ENCODE results near the gene PCDHGA6.
"Not testable (repeated sequence)": the region's sequence is repeated elsewhere in the genome, so short reads cannot be mapped to it uniquely, and the experiment has no call there.

The PCDHGA6 gene

GRCh38 chr5:141360685-141361084 lies 13.0 kb upstream of the PCDHGA6 start:
- FAIRE-seq: no peak

DNA sequence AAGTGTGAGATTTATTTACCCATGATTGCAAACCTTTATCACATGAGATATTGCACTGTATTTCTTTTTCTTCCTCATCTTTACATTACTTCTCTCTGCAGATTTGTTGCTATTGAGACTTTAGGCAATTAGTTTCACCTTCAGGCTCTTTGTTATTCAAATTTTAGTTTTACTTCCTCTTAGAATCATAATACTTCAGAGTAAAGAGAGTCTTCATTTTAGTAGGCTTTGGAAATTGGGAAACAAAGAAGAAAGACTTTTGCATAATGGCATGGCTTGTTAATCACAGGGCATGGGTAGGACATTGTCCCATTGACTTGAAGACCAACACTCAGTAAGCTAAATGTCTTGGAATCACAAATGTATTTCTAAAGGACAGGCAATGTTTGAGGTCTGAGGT lies 11.0 kb upstream of the PCDHGA6 start:
- FAIRE-seq: no peak

DNA sequence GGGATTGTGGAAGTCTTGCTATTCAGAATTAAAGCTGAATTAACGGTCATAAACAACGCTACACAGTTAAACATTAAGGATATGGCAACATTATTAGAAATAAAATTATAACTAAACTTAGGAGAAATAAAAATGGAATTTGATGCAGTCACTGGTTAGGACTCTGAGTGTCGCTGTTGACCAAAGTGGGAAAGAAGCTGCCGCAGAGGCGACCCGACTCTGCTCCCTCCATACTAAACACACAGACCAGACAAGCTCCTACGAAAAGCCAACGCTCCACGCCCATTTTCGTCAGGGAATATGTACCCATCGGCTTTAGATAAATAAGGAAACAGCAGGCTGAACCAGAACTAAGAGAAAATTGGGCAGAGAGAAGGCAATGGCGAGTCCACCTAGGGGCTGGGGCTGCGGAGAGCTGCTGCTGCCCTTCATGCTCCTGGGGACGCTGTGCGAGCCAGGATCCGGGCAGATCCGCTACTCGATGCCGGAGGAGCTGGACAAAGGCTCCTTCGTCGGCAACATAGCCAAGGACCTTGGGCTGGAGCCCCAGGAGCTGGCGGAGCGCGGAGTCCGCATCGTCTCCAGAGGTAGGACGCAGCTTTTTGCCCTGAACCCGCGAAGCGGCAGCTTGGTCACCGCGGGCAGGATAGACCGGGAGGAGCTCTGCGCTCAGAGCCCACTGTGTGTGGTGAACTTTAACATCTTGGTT lies 9.6 kb upstream of the PCDHGA6 start, which contains the start of gene PCDHGA5:
Gene PCDHGA5, plus strand, starts transcription at position 211 of the 709 bp plus-strand sequence. Its CDS starts 169 bp downstream, at position 380.
- FAIRE-seq: no peak

- FAIRE-seq: no peak
These were observed 7.4 kb upstream of the PCDHGA6 start for GRCh38 chr5:141366016-141366896.

DNA sequence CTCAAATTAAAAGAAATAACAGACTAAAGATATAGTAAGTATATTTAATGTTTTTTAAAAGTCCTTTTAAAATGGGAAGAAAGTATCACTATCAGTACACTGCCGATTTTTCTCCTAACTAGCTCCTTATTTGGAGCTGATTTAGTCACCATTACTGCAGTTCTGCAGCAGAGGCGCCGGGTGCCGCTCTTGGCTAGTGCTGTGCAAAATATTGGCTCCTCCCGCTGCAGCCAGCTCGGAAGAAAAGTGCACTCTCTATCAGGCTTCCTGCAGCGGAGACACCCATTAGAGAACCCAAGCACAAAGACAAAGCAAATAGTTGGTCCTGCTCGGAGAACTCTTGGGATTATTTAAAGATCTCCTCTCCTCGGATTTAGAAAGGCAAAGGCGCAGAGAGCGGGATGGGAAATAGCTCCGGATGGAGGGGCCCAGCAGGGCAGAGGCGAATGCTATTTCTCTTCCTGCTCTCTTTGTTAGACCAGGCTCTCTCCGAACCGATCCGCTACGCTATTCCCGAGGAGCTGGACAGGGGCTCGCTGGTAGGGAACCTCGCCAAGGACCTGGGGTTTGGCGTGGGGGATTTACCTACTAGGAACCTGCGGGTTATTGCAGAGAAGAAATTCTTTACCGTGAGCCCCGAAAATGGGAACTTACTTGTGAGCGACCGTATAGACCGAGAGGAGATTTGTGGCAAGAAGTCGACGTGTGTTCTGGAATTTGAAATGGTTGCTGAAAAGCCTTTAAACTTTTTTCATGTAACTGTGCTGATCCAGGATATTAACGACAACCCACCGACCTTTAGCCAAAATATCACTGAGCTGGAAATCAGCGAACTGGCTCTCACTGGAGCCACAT lies 3.5 kb upstream of the PCDHGA6 start, which contains the start of gene PCDHGB3:
Gene PCDHGB3, plus strand, starts transcription at position 249 of the 855 bp plus-strand sequence. Its CDS starts 153 bp downstream, at position 402.
- no peak for FAIRE-seq

GRCh38 chr5:141371572-141372475 lies 1.9 kb upstream of the PCDHGA6 start:
- FAIRE-seq: no peak

DNA sequence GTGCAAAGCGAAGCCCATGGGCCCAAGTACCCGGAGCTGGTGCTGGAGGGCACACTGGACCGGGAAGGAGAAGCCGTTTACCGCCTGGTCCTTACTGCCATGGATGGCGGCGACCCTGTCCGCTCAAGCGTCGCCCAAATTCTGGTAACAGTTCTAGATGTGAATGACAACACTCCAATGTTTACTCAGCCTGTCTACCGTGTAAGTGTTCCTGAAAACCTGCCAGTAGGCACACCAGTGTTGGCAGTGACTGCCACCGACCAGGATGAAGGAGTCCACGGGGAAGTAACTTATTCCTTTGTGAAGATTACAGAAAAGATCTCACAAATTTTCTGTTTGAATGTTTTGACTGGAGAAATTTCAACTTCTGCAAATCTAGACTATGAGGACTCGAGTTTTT lies 936 bp downstream of the PCDHGA6 start:
- FAIRE-seq: no peak

GRCh38 chr5:141375444-141376155 lies 1.9 kb downstream of the PCDHGA6 start:
- FAIRE-seq: not testable (repeated sequence)

DNA sequence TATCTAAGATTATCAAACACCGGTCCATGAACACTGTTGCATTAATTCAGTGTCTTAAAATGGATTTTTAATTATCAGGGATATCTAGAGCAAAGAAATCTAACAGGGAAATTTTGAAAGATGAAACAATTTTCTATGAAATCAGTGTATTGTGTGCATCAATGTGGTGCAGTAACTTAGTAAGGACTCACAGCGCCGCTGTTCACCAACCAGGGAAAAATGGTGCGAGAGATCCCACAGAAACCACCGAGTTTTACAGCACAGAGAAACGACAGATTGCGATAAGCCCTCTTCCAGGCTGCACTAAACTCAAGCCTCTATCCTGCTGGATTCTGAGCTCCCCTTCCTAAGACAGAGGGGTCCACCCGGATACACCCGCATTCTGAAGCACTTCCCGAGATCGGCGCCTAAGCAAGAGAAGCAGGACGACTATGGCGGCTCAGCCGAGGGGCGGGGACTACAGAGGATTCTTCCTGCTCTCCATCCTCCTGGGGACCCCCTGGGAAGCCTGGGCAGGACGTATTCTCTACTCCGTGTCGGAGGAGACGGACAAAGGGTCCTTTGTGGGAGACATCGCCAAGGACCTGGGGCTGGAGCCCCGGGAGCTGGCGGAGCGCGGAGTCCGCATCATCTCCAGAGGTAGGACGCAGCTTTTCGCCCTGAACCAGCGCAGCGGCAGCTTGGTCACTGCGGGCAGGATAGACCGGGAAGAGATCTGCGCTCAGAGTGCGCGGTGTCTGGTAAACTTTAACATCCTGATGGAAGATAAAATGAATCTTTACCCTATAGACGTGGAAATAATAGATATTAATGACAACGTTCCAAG lies 9.0 kb downstream of the PCDHGA6 start, which contains the start of gene PCDHGA7:
Gene PCDHGA7, plus strand, starts transcription at position 274 of the 826 bp plus-strand sequence. Its CDS starts 158 bp downstream, at position 432.
- no peak for FAIRE-seq

DNA sequence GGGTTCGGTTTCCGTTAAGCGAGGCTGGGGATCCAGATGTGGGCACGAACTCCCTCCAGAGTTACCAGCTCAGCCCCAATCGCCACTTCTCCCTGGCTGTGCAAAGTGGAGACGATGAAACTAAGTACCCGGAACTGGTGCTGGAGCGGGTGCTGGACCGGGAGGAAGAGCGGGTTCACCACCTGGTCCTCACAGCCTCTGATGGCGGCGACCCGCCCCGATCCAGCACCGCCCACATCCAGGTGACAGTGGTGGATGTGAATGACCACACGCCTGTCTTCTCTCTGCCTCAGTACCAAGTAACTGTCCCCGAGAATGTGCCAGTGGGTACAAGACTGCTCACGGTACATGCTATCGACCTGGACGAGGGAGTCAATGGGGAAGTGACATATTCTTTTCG lies 9.7 kb downstream of the PCDHGA6 start:
- FAIRE-seq: no peak

- FAIRE-seq: no peak
These were observed 11.0 kb downstream of the PCDHGA6 start for GRCh38 chr5:141384471-141385267.

- FAIRE-seq: not testable (repeated sequence)
These were observed 14.0 kb downstream of the PCDHGA6 start, which contains the start of gene PCDHGB4 for GRCh38 chr5:141387557-141388311. TSS of gene PCDHGB4 (plus strand) at chr5:141387698. CDS start at chr5:141387885, 187 bp downstream.

- no peak for FAIRE-seq
These were observed 15.0 kb downstream of the PCDHGA6 start for GRCh38 chr5:141388661-141389060.

- FAIRE-seq: no peak
These were observed 15.7 kb downstream of the PCDHGA6 start for GRCh38 chr5:141389153-141390042.

GRCh38 chr5:141392429-141393198 lies 18.9 kb downstream of the PCDHGA6 start, which contains the start of gene PCDHGA8:
TSS of gene PCDHGA8 (plus strand) at chr5:141392633. CDS start at chr5:141392814, 181 bp downstream.
- no peak for FAIRE-seq

DNA sequence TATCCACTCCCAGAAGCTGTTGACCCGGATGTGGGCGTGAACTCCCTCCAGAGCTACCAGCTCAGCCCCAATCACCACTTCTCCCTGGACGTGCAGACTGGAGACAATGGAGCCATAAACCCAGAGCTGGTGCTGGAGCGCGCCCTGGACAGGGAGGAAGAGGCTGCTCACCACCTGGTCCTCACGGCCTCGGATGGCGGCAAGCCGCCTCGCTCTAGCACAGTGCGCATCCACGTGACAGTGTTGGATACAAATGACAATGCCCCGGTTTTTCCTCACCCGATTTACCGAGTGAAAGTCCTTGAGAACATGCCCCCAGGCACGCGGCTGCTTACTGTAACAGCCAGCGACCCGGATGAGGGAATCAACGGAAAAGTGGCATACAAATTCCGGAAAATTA lies 19.6 kb downstream of the PCDHGA6 start:
- no peak for FAIRE-seq

All from TTC549 (cell line).